Adipose tissue (tissue), 3 donors: ENCODE measurements around the gene PLK1. TPM values are rescaled to one million over a fixed set of nuclear protein-coding genes. Genes with fewer than 3 reads are reported as not detected.
"Not testable (repeated sequence)": the region's sequence is repeated elsewhere in the genome, so short reads cannot be mapped to it uniquely, and the experiment has no call there.

Source experiments
- H3K27ac ChIP-seq: one replicate; pipeline ENCODE4 v1.5.1; 2013; ENCODE audit warnings: low read depth, low read length
- WGBS, 3 donors: extraction: QIAGEN DNeasy Blood & Tissue Kit; methylation state at CpG; one replicate each; pipeline ENCODE4 v1.1.7; 2013; 5-methylcytosine and 5-hydroxymethylcytosine counted together
- polyA plus RNA-seq, 3 donors: library from polyadenylated mRNA; stranded (reverse); fragments of 200-250 nt; gene quantifications; one replicate each; pipeline ENCODE4 v1.2.3, GENCODE V29; 2013
- donor health status: healthy with polysubstance abuse.
- donor health status: Bipolar disorder and iron deficiency.
- donor health status: healthy.

The PLK1 gene
- polyA plus RNA-seq, 3 donors: 0.76 to 3.3 (median 1.2) TPM

DNA sequence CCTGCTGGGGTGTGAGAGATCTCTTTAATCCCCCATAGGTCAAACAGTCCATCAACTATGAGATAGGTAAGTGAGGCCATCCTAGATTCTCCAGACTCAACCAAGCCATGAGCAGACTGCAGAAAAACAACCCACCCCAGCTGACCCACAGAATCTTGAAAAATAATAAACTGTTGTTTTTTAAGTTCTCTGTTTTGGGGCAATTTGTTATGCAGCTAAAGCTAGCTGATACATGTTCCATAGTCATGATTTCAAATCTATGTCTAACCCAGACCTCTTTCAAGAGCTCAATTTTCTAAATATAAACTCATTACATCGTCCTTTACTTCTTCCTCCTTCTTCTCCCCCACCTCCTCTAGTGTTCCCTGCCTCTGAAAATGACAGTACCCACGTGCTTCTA lies 24.3 kb downstream of the PLK1 start:
- 57 to 64% (median 63%) methylated on average over 2 of the region's 2 CpGs for WGBS, 3 donors
- no peak overlapping the region for H3K27ac ChIP-seq

- H3K27ac ChIP-seq: no peak overlapping the region
- 79 to 89% (median 87%) methylated on average over 22 of the region's 22 CpGs for WGBS, 3 donors
Observed at GRCh38 chr16:23704772-23705516, 26.3 kb downstream of the PLK1 start.

DNA sequence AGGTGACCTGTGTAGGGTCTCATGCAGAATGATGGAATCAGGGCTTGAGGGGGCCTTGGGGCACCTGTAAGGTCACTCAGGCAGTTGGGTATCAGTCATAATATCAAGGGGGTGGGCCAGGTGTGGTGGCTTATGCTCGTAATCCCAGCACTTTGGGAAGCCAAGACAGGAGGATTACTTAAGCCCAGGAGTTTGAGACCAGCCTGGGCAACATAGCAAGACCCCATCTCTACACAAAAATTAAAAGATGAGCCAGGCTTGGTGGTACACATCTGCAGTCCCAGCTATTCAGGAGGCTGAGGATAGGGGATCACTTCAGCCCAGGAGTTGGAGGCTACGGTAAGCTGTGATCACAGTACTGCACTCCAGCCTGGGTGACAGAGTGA lies 26.8 kb downstream of the PLK1 start:
- no peak overlapping the region for H3K27ac ChIP-seq
- 76 to 89% (median 86%) methylated on average over 2 of the region's 2 CpGs for WGBS, 3 donors

GRCh38 chr16:23706439-23706838 lies 27.8 kb downstream of the PLK1 start:
- H3K27ac ChIP-seq: no peak overlapping the region
- WGBS, 3 donors: 77 to 82% (median 80%) methylated on average over 4 of the region's 4 CpGs

GRCh38 chr16:23709536-23709935 lies 30.8 kb downstream of the PLK1 start:
- no peak overlapping the region for H3K27ac ChIP-seq

GRCh38 chr16:23710008-23710407 lies 31.3 kb downstream of the PLK1 start:
- 58 to 89% (median 79%) methylated on average over 2 of the region's 2 CpGs for WGBS, 3 donors

GRCh38 chr16:23710504-23710903 lies 31.8 kb downstream of the PLK1 start:
- H3K27ac ChIP-seq: no peak overlapping the region

More at GRCh38 chr16:23710008-23710407, 31.3 kb downstream of the PLK1 start:
- H3K27ac ChIP-seq: no peak overlapping the region

DNA sequence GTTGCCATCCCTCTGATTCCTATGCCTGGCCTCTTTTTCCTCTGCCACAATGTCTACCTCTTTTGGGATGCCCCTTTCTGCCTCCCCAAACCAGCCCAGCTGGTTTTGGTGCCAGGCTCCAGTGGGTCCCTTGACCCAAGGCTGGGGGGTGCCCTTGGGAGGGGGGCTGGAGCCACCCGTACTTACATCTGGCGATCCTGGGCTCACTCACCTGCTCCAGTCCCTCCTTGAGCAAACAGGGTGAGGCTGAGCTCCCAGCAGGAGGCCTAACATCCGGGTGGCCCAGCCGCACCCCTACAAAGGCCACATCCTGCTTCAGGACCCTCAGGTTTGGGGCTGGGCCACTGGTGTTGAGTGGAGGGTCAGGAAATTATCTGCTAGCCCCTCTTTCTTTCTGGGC lies 33.1 kb downstream of the PLK1 start:
- no peak overlapping the region for H3K27ac ChIP-seq
- WGBS, 3 donors: 42 to 71% (median 63%) methylated on average over 4 of the region's 4 CpGs

More at GRCh38 chr16:23710504-23710903, 31.8 kb downstream of the PLK1 start:
- WGBS, 3 donors: 91 to 93% (median 91%) methylated on average over 3 of the region's 3 CpGs

- no peak within 1 kb of the TSS for H3K27ac ChIP-seq
- 2 to 6% (median 5%) methylated on average over 24 to 37 of the region's 37 CpGs for WGBS, 3 donors
Observed at GRCh38 chr16:23712976-23713375, 34.3 kb downstream of the PLK1 start, which contains the start of gene ERN2. TSS of gene ERN2 (minus strand) at chr16:23713222. CDS start at chr16:23713187, 35 bp downstream.

DNA sequence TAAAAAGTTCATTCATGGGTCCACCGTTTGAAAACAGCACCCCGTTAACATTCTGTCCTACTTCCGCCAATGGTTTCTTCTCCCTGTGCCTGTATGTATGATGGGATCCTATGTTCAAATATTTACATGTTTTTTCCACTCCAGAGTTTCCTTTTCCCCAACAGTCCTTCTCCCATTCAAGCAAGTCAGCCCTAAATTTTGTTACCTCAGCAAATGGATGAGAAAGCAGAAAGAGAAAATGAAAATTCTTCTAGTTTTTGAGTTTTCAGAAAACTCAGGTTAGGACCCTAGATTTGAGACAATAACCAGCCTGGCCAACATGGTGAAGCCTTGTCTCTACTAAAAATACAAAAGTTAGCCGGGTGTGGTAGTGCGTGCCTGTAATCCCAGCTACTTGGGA lies 37.8 kb downstream of the PLK1 start:
- H3K27ac ChIP-seq: no peak overlapping the region
- 77 to 85% (median 83%) methylated on average over 5 of the region's 5 CpGs for WGBS, 3 donors

GRCh38 chr16:23722613-23723240 lies 44.0 kb downstream of the PLK1 start:
- 71 to 85% (median 79%) methylated on average over 9 of the region's 9 CpGs for WGBS, 3 donors
- H3K27ac ChIP-seq: not testable (repeated sequence)

GRCh38 chr16:23724096-23724784 lies 45.6 kb downstream of the PLK1 start:
- 66 to 76% (median 74%) methylated on average over 8 of the region's 8 CpGs for WGBS, 3 donors
- H3K27ac ChIP-seq: no peak overlapping the region

DNA sequence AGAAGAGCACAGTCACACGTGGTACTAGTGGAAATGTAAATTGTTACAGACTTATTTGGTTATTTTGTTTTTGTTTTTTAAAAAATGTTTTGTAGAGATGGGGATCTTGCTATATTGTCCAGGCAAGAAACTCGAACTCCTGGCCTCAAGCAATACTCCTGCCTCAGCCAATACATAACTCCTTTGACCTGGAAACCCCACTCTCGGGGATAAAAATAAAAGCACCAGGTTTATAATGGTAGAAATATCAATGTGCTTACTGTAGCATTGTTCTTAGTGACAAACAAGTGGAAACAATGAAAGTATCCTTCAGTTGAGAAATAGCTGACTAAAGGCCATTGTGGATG lies 46.1 kb downstream of the PLK1 start:
- H3K27ac ChIP-seq: no peak overlapping the region
- WGBS, 3 donors: 63 to 73% (median 69%) methylated on average over 3 of the region's 3 CpGs

GRCh38 chr16:23726710-23727109 lies 48.0 kb downstream of the PLK1 start:
- H3K27ac ChIP-seq: no peak overlapping the region
- WGBS, 3 donors: 80 to 86% (median 82%) methylated on average over 3 of the region's 3 CpGs

GRCh38 chr16:23728112-23728477 lies 49.4 kb downstream of the PLK1 start:
- WGBS, 3 donors: 57 to 61% (median 60%) methylated on average over 10 of the region's 10 CpGs
- no peak overlapping the region for H3K27ac ChIP-seq

- WGBS, 3 donors: 74 to 80% (median 77%) methylated on average over 12 of the region's 12 CpGs
- no peak overlapping the region for H3K27ac ChIP-seq
Observed at GRCh38 chr16:23729503-23730424, 51.1 kb downstream of the PLK1 start.

- H3K27ac ChIP-seq: no peak overlapping the region
- 82 to 86% (median 86%) methylated on average over 19 of the region's 19 CpGs for WGBS, 3 donors
Observed at GRCh38 chr16:23734176-23734893, 55.6 kb downstream of the PLK1 start.
